GM19438 (cell line): ENCODE results near the gene ST6GALNAC2.
"Not testable (repeated sequence)": the region's sequence is repeated elsewhere in the genome, so short reads cannot be mapped to it uniquely, and the experiment has no call there.

ENCODE experiments used
- ATAC-seq: cut with Tn5 transposase; IDR thresholded peaks from one replicate; pipeline ENCODE4 v1.9.1; 2021; ENCODE audit warnings: low read depth; ENCODE audit not compliant: unreplicated experiment

Gene ST6GALNAC2

DNA sequence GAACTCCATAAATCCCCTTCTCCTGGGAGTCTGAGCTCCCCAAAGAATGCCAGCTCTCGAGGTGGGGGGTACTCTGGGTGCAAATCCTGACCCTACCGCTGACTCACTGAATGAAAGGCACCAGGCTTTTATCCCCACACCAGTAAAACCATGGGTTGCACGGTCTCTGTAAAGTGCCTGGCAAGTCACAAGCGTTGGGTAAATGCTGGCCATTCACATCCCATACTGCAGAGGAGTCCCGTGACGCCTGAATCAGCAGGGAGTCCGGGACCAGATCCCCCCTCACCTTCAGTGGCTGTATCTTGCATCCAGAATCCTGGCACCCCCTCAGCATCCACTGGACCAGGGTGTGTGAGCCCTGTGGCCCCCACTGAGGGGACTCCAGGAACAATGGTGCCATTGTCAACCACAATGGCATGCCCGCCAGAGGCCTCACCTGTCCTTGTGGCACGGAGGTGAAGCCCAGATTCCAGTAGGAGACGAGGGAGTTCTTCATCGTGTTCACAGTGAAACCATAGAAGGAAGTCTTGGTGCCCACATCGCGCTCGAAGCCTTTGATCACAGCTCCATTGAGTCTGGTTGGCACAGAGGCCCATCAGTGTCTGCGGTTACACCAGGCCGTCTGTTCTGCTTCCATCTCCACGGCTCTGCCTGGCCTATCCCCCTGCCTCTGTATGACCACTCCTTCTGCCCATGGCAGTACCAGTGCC, 13.3 kb downstream of the ST6GALNAC2 start:
- no peak for ATAC-seq

GRCh38 chr17:76570877-76571471, 14.7 kb downstream of the ST6GALNAC2 start:
- ATAC-seq = no peak

GRCh38 chr17:76570457-76570856, 15.2 kb downstream of the ST6GALNAC2 start:
- ATAC-seq = no peak

- ATAC-seq = no peak
These were observed 15.9 kb downstream of the ST6GALNAC2 start for GRCh38 chr17:76569607-76570279.

GRCh38 chr17:76568811-76569221, 16.8 kb downstream of the ST6GALNAC2 start:
- ATAC-seq = no peak

DNA sequence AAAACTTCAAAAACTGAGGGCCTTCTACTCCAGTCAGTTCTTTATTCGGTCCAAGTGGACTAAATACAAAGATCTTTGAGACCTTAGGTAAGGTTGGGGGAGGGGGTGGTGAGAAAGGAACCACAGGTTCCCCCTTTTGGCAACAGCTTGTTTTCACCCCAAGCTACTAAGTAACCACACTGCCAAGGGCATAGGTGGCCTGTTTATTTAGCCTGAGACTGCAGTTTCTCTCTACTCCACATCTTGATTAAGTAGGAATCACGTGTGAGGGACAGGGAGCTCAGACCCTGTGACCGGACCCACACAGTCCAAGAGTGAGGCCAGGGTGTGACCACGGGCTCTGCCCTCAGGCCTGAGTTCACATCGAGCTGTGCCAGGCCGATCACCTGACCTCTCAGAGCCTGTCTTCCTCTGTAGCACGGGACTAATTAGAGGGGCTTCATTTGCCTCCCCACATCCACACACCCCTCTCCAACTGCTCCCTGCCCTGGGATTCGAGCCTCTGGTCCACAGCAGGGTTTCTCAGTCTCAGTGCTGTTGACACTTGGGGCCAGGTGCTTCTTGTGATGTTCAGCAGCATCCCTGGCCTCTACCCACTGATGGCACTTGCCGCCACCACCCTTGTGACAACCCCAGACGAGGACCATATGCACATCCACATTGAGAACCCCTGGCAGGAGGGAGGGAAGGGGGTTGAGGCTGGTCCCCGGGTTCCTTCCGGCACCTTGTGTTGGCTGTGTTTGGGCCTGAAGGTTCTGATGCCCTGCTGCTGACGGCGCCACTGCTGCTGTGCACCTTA, 17.8 kb downstream of the ST6GALNAC2 start:
- no peak for ATAC-seq

GRCh38 chr17:76566988-76567431, 18.6 kb downstream of the ST6GALNAC2 start:
- no peak for ATAC-seq

DNA sequence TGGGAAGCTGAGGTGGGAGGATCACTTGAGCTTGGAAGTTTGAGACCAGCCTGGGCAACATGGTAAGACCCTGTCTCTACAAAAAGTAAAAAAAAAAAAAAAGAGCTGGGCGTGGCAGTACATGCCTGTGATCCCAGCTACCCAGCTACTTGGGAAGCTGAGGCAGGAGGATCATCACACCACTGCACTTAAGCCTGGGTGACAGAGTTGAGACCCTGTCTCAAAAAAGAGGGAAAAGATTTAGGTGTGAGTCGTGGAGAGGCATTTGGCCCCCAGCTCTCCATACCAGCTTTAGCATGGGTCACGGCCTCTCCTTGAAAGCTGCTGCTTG, 19.1 kb downstream of the ST6GALNAC2 start:
- ATAC-seq = no peak

DNA sequence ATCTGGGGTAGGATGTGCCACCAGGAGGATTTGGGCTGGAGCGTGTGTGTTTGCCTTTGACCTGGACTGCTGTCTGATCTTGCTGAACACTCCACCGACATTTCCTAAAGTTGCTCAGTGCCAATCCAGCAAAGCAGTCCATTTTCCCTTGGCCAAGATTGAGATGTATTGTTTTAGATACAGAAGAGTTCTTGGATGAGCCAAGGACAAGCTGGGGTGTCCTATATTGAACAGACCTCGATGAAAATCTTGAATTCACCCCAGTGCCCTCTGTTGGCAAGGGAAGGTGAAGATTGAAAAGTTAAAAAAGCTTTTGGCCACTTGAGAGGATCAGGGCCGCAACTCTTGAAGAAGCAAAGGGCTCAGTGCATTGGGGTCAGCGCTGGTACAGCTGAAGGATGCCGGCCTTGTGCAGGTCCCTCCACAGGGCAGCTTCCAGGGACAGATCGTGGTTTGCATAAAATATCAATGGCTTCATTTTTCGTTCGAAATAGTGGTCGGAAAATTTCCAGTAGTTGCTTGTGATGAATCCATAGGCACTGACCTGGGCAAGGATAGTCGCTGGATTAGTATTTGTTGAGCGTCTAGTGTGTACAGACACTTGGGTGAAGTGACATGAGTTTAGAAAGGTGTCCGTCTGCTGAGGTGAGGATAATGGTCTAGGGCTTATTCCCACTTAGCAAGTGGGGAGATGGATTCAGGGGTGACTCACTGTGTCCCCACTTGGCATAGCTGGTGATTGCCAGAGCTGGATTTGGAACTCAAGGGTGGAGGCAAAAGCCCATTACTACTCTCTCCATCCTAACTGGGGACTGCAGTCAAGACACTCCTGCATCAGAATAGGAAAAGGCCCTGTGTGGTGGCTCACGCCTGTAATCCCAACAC, 19.7 kb downstream of the ST6GALNAC2 start:
- no peak for ATAC-seq

- ATAC-seq = not testable (repeated sequence)
These were observed 20.5 kb downstream of the ST6GALNAC2 start for GRCh38 chr17:76564991-76565727.

- not testable (repeated sequence) for ATAC-seq
These were observed 22.3 kb downstream of the ST6GALNAC2 start for GRCh38 chr17:76563359-76563758.

DNA sequence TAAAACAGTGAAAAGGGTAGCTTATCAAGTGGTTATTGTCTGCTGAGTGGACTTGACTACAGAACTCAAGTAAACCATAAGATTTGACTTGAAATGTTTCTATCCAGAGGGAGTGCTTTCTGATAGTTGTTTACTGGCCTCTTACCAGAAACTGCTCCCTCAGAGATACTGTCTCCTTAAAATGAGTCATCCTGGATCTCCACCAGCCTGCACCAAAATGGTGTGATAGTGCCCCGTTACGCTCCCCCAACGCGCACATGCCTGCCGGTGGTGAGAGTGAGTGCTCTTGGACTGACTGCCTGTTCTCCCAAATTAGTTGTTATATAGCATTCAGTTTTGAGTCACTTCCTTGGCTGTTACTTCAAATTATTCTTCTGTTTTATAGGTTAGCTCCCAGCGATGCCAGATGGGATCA, 22.9 kb downstream of the ST6GALNAC2 start:
- ATAC-seq = no peak

GRCh38 chr17:76561799-76562268, 23.8 kb downstream of the ST6GALNAC2 start:
- no peak for ATAC-seq

DNA sequence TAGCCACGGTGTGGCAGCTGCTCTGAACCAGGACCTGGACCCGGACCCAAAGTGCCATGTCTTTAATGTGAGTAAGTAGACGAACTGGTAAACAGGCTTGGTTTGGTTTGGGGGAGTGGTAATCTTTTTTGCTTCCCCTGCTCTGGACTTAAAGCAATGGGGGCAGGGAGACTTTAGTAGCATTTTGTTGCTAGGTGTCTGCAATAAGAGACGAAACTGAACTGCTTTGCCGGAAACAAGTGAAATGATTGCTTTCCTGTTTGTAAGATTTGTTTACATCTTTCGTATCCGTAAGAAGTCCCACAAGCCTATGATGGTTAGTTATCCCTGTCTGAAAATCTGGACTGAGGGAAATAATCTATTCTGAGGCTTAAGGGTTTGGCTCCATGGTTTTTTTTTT, 24.3 kb downstream of the ST6GALNAC2 start:
- ATAC-seq = no peak

DNA sequence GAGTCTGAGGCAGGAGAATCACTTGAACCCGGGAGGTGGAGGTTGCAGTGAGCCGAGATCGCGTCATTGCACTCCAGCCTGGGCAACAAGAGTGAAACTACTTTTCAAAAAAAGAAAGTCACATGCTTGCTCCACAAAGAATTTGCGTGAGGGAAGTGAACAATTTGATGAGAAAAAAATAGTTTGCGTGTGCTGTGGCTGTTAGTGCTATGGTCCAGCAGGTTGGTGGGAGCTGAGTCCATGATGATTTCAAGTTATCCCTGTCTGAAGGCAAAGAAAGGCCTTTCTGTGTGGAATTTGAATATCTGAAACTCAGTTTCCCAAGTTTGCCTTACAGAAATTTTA, 24.8 kb downstream of the ST6GALNAC2 start:
- no peak for ATAC-seq

- ATAC-seq = no peak
These were observed 25.4 kb downstream of the ST6GALNAC2 start for GRCh38 chr17:76560036-76560876.

- not testable (repeated sequence) for ATAC-seq
These were observed 26.2 kb downstream of the ST6GALNAC2 start for GRCh38 chr17:76559460-76559859.
